ENCODE results near the gene DNM3. TPM values are rescaled to one million over a fixed set of nuclear protein-coding genes. Genes with fewer than 3 reads are reported as not detected.

Gene DNM3
- total and polyA plus RNA-seq, 9 of the 15 experiments (the other 6 are each of a cell fraction or from before 2014, with no cell fraction given), result 0.08 to 0.36 (median 0.22) TPM; not detected in 1

DNA sequence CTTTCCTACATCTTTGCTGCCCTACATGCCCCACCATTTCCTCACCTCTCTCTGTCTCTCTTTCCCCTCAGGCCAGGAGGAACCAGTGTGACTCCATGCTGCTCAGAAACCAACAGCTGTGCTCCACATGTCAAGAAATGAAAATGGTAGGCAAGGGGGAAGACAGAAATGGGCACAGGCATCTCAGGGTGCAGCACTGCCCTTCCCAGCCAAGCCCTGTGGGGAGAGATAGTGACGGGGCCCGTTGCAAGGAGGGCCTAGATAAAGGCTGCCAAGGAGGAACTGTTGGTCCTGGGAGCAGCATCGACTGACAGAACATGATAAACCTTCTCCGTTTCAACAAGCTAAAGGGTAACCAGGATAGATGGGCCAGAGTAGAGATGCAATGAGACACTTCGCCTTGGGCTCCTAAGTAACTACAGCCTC is 615.1 kb downstream of the DNM3 start (continued):
- TF ChIP-seq, protein P1, sequence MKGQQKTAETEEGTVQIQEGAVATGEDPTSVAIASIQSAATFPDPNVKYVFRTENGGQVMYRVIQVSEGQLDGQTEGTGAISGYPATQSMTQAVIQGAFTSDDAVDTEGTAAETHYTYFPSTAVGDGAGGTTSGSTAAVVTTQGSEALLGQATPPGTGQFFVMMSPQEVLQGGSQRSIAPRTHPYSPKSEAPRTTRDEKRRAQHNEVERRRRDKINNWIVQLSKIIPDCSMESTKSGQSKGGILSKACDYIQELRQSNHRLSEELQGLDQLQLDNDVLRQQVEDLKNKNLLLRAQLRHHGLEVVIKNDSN (CRISPR knock-in tag; IDR thresholded peaks at IDR 0.05), result no peak
- TF ChIP-seq ZNF586 (CRISPR knock-in tag; conservative IDR thresholded peaks at IDR 0.05) (no peak), NCOA1 (IDR thresholded peaks at IDR 0.05; ENCODE audit: low read depth) (no peak; the same call in 1 of the 2 replicates), MYBL2 (IDR thresholded peaks at IDR 0.05; ENCODE audit: low read depth) (no peak), MYBL2 (CRISPR knock-in tag; IDR thresholded peaks at IDR 0.05; ENCODE audit: borderline replicate concordance) (no peak), IRF2 (CRISPR knock-in tag; IDR thresholded peaks at IDR 0.05) (no peak), ZNF644 (tag; IDR thresholded peaks at IDR 0.05; ENCODE audit: low read depth) (no peak; the same call in 1 of the 2 replicates), FOXJ3 (CRISPR knock-in tag; IDR thresholded peaks at IDR 0.05) (no peak), CBX3 (IDR thresholded peaks at IDR 0.05; ENCODE audit: borderline replicate concordance in 1 of 2, low read length in 2 of 2) (peak in 1 of 2 experiments; percentile 39; a peak in 1 of 3 replicates), SRSF9 (IDR thresholded peaks at IDR 0.05; ENCODE audit: borderline replicate concordance, low read depth, low read length) (no peak), ADNP (tag; IDR thresholded peaks at IDR 0.05) (no peak), ELF4 (CRISPR knock-in tag; IDR thresholded peaks at IDR 0.05) (peak; percentile 96), POLR2G (IDR thresholded peaks at IDR 0.05; ENCODE audit: low read depth, low read length) (no peak), ZNF263 (CRISPR knock-in tag; IDR thresholded peaks at IDR 0.05; ENCODE audit: borderline replicate concordance) (0 out of 2 replicates have a peak, but pooled peaks have one; percentile 32), EHMT2 (IDR thresholded peaks at IDR 0.05) (peak; percentile 46; the same call in 1 of the 2 replicates)
- TF ChIP-seq, protein P2, sequence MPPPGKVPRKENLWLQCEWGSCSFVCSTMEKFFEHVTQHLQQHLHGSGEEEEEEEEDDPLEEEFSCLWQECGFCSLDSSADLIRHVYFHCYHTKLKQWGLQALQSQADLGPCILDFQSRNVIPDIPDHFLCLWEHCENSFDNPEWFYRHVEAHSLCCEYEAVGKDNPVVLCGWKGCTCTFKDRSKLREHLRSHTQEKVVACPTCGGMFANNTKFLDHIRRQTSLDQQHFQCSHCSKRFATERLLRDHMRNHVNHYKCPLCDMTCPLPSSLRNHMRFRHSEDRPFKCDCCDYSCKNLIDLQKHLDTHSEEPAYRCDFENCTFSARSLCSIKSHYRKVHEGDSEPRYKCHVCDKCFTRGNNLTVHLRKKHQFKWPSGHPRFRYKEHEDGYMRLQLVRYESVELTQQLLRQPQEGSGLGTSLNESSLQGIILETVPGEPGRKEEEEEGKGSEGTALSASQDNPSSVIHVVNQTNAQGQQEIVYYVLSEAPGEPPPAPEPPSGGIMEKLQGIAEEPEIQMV (tag; conservative IDR thresholded peaks at IDR 0.05; ENCODE audit: low read depth), result no peak
- TF ChIP-seq, protein P3, sequence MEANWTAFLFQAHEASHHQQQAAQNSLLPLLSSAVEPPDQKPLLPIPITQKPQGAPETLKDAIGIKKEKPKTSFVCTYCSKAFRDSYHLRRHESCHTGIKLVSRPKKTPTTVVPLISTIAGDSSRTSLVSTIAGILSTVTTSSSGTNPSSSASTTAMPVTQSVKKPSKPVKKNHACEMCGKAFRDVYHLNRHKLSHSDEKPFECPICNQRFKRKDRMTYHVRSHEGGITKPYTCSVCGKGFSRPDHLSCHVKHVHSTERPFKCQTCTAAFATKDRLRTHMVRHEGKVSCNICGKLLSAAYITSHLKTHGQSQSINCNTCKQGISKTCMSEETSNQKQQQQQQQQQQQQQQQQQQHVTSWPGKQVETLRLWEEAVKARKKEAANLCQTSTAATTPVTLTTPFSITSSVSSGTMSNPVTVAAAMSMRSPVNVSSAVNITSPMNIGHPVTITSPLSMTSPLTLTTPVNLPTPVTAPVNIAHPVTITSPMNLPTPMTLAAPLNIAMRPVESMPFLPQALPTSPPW (CRISPR knock-in tag; IDR thresholded peaks at IDR 0.05), result peak; percentile 68
- TF ChIP-seq, protein P4, sequence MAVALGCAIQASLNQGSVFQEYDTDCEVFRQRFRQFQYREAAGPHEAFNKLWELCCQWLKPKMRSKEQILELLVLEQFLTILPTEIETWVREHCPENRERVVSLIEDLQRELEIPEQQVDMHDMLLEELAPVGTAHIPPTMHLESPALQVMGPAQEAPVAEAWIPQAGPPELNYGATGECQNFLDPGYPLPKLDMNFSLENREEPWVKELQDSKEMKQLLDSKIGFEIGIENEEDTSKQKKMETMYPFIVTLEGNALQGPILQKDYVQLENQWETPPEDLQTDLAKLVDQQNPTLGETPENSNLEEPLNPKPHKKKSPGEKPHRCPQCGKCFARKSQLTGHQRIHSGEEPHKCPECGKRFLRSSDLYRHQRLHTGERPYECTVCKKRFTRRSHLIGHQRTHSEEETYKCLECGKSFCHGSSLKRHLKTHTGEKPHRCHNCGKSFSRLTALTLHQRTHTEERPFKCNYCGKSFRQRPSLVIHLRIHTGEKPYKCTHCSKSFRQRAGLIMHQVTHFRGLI (CRISPR knock-in tag; IDR thresholded peaks at IDR 0.05), result no peak; the same call in none of the 2 replicates
- TF ChIP-seq, protein P5, sequence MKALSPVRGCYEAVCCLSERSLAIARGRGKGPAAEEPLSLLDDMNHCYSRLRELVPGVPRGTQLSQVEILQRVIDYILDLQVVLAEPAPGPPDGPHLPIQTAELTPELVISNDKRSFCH (CRISPR knock-in tag; IDR thresholded peaks at IDR 0.05), result peak; percentile 17; the same call in 1 of the 2 replicates
- TF ChIP-seq, protein P5 (tag; IDR thresholded peaks at IDR 0.05), result peak; percentile 95
- TF ChIP-seq, protein P6, sequence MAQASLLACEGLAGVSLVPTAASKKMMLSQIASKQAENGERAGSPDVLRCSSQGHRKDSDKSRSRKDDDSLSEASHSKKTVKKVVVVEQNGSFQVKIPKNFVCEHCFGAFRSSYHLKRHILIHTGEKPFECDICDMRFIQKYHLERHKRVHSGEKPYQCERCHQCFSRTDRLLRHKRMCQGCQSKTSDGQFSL (CRISPR knock-in tag; IDR thresholded peaks at IDR 0.05), result no peak
- TF ChIP-seq, protein P6 (tag; IDR thresholded peaks at IDR 0.05), result peak in 1 of 2 experiments; percentile 80; a peak in 1 of 4 replicates
